WTC11 (cell line): ENCODE results near the gene PIP5K1A. TPM values are rescaled to one million over a fixed set of nuclear protein-coding genes. Genes with fewer than 3 reads are reported as not detected.
A peak's percentile ranks its signal among the peaks of the same experiment; 100 is the strongest.

Experiments used
- ATAC-seq: fragments of 200-7000 bp; cut with Tn5 transposase; 2 replicates; pipeline ENCODE4 v1.10.0; 2021; ENCODE audit warnings: mild to moderate bottlenecking, moderate library complexity
- CTCF ChIA-PET: fragments of 300-600 bp; sonication (Branson Sonifier 250); formaldehyde crosslinking; loops from one replicate; lab custom pipeline; 2021; ENCODE audit warnings: antibody characterized with exemption; lab: Charles Lee
- POLR2A ChIA-PET: fragments of 350-600 bp; sonication (Branson Sonifier 250); formaldehyde crosslinking; loops from one replicate; lab custom pipeline; 2021; ENCODE audit warnings: antibody characterized with exemption; lab: Charles Lee
- DNase-seq: peaks from one replicate; pipeline ENCODE4 v3.0.0; 2021; ENCODE audit warnings: low spot score
- H3K27ac Mint-ChIP-seq: 2 replicates; pipeline ENCODE4 v1.8.0; 2021; ENCODE audit warnings: mixed read lengths
- H3K27me3 Mint-ChIP-seq: 2 replicates; pipeline ENCODE4 v1.8.0; 2021; ENCODE audit warnings: low read depth, mild to moderate bottlenecking, moderate library complexity, mixed read lengths
- H3K36me3 Mint-ChIP-seq: 2 replicates; pipeline ENCODE4 v1.8.0; 2021; ENCODE audit warnings: mixed read lengths
- H3K4me1 Mint-ChIP-seq: 2 replicates; pipeline ENCODE4 v1.8.0; 2022; ENCODE audit warnings: mixed read lengths
- H3K4me3 Mint-ChIP-seq: 2 replicates; pipeline ENCODE4 v1.8.0; 2021; ENCODE audit warnings: mild to moderate bottlenecking, moderate library complexity, mixed read lengths
- H3K9me3 Mint-ChIP-seq: 2 replicates; pipeline ENCODE4 v1.8.0; 2021; ENCODE audit warnings: mixed read lengths
- AR ChIP-seq: fragments of 250-450 bp; sonication (Bioruptor Pico); IDR thresholded peaks from 2 replicates; pipeline ENCODE4 v1.9.0; 2021; ENCODE audit warnings: mild to moderate bottlenecking
- ATF6 ChIP-seq: sonication (generic); formaldehyde crosslinking; IDR thresholded peaks from 2 replicates; pipeline ENCODE4 v1.8.1; 2023; ENCODE audit warnings: mild to moderate bottlenecking, missing genetic modification reagents
- ETV6 ChIP-seq: sonication (generic); formaldehyde crosslinking; IDR thresholded peaks from 2 replicates; pipeline ENCODE4 v1.8.1; 2022; ENCODE audit warnings: mild to moderate bottlenecking, missing genetic modification reagents
- MYBL2 ChIP-seq: sonication (generic); formaldehyde crosslinking; IDR thresholded peaks from 2 replicates; pipeline ENCODE4 v1.8.1; 2023; ENCODE audit warnings: mild to moderate bottlenecking, moderate library complexity, missing genetic modification reagents
- NFYB ChIP-seq: sonication (generic); formaldehyde crosslinking; conservative IDR thresholded peaks from 2 replicates; pipeline ENCODE4 v1.8.0; 2022; ENCODE audit warnings: low read depth, missing genetic modification reagents
- OVOL2 ChIP-seq: fragments of 250-450 bp; sonication (Bioruptor Pico); IDR thresholded peaks from 2 replicates; pipeline ENCODE4 v1.9.0; 2021; ENCODE audit warnings: mild to moderate bottlenecking, borderline replicate concordance
- RELA ChIP-seq: sonication (generic); formaldehyde crosslinking; IDR thresholded peaks from 2 replicates; pipeline ENCODE4 v1.8.1; 2022; ENCODE audit warnings: missing genetic modification reagents, mild to moderate bottlenecking, borderline replicate concordance
- TCF7 ChIP-seq: sonication (generic); formaldehyde crosslinking; IDR thresholded peaks from 2 replicates; pipeline ENCODE4 v1.8.0; 2022; ENCODE audit warnings: mild to moderate bottlenecking, low read depth, missing genetic modification reagents, moderate library complexity
- ZNF317 ChIP-seq: sonication (generic); formaldehyde crosslinking; IDR thresholded peaks from 2 replicates; pipeline ENCODE4 v1.8.1; 2023; ENCODE audit warnings: low read depth, mild to moderate bottlenecking, moderate library complexity, missing genetic modification reagents, borderline replicate concordance
- ZNF423 ChIP-seq: fragments of 250-450 bp; sonication (Bioruptor Pico); IDR thresholded peaks from 2 replicates; pipeline ENCODE4 v2.1.2; 2022; ENCODE audit warnings: mild to moderate bottlenecking, moderate library complexity
- ZNF532 ChIP-seq: fragments of 250-450 bp; sonication (Bioruptor Pico); IDR thresholded peaks from 2 replicates; pipeline ENCODE4 v1.9.0; 2021; ENCODE audit warnings: mild to moderate bottlenecking, borderline replicate concordance
- total RNA-seq: library from RNA; stranded (reverse); gene quantifications from 3 replicates; pipeline ENCODE4 v1.2.3, GENCODE V29; 2021
- TF ChIP-seq, protein P1 (sequence below): sonication (generic); formaldehyde crosslinking; IDR thresholded peaks from 2 replicates; pipeline ENCODE4 v1.8.0; 2023; ENCODE audit warnings: mild to moderate bottlenecking, missing genetic modification reagents
- TF ChIP-seq, protein P2 (sequence below): fragments of 250-450 bp; sonication (Bioruptor Pico); IDR thresholded peaks from 2 replicates; pipeline ENCODE4 v1.9.0; 2021; ENCODE audit warnings: moderate library complexity, mild to moderate bottlenecking, inconsistent platforms, borderline replicate concordance
- TF ChIP-seq, protein P3 (sequence below): sonication (generic); formaldehyde crosslinking; conservative IDR thresholded peaks from 2 replicates; pipeline ENCODE4 v1.8.1; 2022; ENCODE audit warnings: mild to moderate bottlenecking, missing genetic modification reagents
- TF ChIP-seq, protein P4 (sequence below): fragments of 250-450 bp; sonication (Bioruptor Pico); IDR thresholded peaks from 2 replicates; pipeline ENCODE4 v2.1.2; 2022; ENCODE audit warnings: mild to moderate bottlenecking, moderate library complexity
- TF ChIP-seq, protein P5 (sequence below): fragments of 250-450 bp; sonication (Bioruptor Pico); conservative IDR thresholded peaks from 2 replicates; pipeline ENCODE4 v1.9.0; 2021; ENCODE audit warnings: mild to moderate bottlenecking

Gene PIP5K1A
- total RNA-seq, 1 experiment from 2014 or later = 81.3 TPM

DNA sequence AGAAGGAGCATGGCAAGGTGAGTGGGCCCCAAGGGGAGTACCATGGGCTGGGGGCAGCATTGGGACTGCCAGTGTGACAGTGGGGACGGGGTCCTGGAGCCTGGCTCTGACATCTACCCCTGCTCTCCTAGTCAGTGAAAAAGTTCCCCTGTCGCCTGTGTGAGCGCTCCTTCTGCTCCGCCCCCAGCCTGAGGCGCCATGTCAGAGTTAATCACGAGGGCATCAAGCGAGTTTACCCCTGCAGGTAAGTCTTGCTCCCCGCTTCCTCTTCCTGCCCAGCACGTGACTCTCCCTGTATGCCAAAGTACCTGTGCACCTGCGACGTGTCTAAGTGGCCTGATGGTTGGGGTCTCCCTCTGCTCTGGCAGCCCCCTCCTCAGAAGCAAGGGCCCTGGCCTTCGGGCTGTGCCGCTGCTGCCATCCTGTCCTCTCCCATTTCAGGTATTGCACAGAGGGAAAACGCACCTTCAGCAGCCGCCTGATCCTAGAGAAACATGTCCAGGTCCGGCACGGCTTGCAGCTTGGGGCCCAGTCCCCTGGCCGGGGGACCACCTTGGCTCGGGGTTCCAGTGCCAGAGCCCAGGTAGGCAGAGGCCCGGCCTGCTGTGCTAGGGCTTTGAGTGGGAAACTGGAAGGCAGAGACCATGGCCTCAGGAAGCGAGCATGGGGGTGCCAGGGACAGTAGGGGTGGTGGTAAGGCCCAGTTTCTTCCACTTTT, 91.8 kb downstream of the PIP5K1A start:
- peaks cover 24% of the 10 kb centered on the region for H3K4me1 Mint-ChIP-seq
- no peak overlapping the region for H3K4me3 Mint-ChIP-seq
- peak overlapping the region; percentile 74 for H3K27ac Mint-ChIP-seq
- H3K36me3 Mint-ChIP-seq = peaks cover 55% of the 10 kb centered on the region
- CTCF ChIA-PET = no interaction called here
- ATAC-seq (no peak), DNase-seq (no peak)
- no peaks in the 10 kb centered on the region for H3K27me3 Mint-ChIP-seq
- TF ChIP-seq MYBL2 (CRISPR knock-in tag) (no peak), ATF6 (CRISPR knock-in tag) (no peak), OVOL2 (CRISPR knock-in tag) (no peak), RELA (CRISPR knock-in tag) (no peak), ETV6 (CRISPR knock-in tag) (no peak), ZNF423 (CRISPR knock-in tag) (no peak)
- TF ChIP-seq, protein P1, sequence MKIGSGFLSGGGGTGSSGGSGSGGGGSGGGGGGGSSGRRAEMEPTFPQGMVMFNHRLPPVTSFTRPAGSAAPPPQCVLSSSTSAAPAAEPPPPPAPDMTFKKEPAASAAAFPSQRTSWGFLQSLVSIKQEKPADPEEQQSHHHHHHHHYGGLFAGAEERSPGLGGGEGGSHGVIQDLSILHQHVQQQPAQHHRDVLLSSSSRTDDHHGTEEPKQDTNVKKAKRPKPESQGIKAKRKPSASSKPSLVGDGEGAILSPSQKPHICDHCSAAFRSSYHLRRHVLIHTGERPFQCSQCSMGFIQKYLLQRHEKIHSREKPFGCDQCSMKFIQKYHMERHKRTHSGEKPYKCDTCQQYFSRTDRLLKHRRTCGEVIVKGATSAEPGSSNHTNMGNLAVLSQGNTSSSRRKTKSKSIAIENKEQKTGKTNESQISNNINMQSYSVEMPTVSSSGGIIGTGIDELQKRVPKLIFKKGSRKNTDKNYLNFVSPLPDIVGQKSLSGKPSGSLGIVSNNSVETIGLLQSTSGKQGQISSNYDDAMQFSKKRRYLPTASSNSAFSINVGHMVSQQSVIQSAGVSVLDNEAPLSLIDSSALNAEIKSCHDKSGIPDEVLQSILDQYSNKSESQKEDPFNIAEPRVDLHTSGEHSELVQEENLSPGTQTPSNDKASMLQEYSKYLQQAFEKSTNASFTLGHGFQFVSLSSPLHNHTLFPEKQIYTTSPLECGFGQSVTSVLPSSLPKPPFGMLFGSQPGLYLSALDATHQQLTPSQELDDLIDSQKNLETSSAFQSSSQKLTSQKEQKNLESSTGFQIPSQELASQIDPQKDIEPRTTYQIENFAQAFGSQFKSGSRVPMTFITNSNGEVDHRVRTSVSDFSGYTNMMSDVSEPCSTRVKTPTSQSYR (CRISPR knock-in tag) = no peak
- TF ChIP-seq, protein P2, sequence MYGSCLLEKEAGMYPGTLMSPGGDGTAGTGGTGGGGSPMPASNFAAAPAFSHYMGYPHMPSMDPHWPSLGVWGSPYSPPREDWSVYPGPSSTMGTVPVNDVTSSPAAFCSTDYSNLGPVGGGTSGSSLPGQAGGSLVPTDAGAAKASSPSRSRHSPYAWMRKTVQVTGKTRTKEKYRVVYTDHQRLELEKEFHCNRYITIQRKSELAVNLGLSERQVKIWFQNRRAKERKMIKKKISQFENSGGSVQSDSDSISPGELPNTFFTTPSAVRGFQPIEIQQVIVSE (CRISPR knock-in tag) = no peak
- TF ChIP-seq, protein P3, sequence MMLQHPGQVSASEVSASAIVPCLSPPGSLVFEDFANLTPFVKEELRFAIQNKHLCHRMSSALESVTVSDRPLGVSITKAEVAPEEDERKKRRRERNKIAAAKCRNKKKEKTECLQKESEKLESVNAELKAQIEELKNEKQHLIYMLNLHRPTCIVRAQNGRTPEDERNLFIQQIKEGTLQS (CRISPR knock-in tag) = no peak
- POLR2A ChIA-PET = no interaction called here
- no peaks in the 10 kb centered on the region for H3K9me3 Mint-ChIP-seq

DNA sequence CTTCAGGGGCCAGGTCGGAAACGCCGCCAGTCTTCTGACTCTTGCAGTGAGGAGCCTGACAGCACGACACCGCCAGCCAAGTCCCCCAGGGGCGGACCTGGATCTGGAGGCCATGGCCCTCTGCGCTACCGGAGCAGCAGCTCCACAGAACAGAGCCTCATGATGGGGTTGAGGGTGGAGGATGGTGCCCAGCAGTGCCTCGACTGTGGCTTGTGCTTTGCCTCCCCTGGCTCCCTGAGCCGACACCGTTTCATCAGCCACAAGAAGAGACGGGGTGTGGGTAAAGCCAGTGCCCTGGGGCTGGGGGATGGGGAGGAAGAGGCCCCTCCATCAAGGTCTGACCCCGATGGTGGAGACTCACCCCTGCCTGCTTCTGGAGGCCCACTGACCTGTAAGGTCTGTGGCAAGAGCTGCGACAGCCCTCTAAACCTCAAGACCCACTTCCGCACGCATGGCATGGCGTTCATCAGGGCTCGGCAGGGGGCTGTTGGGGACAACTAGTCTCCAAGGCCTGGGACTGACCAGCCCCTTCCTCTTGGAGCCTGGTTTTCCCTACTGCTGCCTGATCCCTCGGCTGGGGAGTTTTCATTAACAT, 92.5 kb downstream of the PIP5K1A start:
- H3K27ac Mint-ChIP-seq = no peak overlapping the region
- H3K9me3 Mint-ChIP-seq = no peaks in the 10 kb centered on the region
- CTCF ChIA-PET = no interaction called here
- POLR2A ChIA-PET = no interaction called here
- no peak overlapping the region for H3K4me3 Mint-ChIP-seq
- H3K4me1 Mint-ChIP-seq = peaks cover 30% of the 10 kb centered on the region
- ATAC-seq (no peak), DNase-seq (no peak)
- H3K36me3 Mint-ChIP-seq = peaks cover 53% of the 10 kb centered on the region
- no peaks in the 10 kb centered on the region for H3K27me3 Mint-ChIP-seq
- TF ChIP-seq ZNF532 (CRISPR knock-in tag) = no peak
- TF ChIP-seq TCF7 = no peak
- TF ChIP-seq NFYB (CRISPR knock-in tag) = no peak
- TF ChIP-seq ZNF317 (CRISPR knock-in tag) = no peak
- TF ChIP-seq, protein P4, sequence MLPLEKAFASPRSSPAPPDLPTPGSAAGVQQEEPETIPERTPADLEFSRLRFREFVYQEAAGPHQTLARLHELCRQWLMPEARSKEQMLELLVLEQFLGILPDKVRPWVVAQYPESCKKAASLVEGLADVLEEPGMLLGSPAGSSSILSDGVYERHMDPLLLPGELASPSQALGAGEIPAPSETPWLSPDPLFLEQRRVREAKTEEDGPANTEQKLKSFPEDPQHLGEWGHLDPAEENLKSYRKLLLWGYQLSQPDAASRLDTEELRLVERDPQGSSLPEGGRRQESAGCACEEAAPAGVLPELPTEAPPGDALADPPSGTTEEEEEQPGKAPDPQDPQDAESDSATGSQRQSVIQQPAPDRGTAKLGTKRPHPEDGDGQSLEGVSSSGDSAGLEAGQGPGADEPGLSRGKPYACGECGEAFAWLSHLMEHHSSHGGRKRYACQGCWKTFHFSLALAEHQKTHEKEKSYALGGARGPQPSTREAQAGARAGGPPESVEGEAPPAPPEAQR (CRISPR knock-in tag) = no peak
- TF ChIP-seq, protein P5, sequence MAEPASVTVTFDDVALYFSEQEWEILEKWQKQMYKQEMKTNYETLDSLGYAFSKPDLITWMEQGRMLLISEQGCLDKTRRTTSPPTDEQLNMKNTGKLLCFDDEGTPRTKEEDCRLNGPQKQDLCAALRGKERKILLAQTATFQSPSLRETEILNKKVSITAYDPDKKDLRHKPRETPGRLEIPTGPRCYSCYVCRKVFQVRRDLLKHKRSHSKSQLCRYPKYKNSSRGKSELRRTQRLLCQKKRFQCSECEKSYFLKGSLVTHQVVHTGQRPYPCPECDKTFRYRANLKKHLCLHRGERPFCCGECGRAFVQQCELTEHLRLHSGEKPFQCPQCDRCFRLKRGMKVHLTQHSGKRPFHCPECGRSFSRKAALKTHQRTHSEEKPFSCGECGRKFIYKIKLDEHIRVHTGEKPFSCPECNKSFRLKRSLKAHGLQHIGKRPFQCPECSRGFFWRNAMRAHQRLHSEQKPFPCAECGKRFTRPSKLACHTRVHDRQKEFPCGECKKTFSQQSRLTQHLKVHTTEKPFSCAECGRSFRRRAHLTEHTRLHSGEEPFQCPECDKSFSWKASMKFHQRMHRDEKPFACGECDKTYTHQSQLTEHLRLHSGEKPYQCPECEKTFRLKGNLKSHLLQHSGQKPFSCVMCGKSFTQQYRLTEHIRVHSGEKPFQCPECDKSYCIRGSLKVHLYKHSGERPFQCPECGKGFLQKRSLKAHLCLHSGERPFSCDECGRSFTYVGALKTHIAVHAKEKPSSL (CRISPR knock-in tag) = no peak
- no peak for TF ChIP-seq AR (CRISPR knock-in tag)
